Kidney tubule cell (primary cell): ENCODE data around the gene ZEB2.
A peak's percentile ranks its signal among the peaks of the same experiment; 100 is the strongest.

ENCODE experiments used
- DNase-seq: peaks from one replicate; pipeline ENCODE4 v3.0.0-alpha.2; 2018; ENCODE audit warnings: low spot score

Gene ZEB2

DNA sequence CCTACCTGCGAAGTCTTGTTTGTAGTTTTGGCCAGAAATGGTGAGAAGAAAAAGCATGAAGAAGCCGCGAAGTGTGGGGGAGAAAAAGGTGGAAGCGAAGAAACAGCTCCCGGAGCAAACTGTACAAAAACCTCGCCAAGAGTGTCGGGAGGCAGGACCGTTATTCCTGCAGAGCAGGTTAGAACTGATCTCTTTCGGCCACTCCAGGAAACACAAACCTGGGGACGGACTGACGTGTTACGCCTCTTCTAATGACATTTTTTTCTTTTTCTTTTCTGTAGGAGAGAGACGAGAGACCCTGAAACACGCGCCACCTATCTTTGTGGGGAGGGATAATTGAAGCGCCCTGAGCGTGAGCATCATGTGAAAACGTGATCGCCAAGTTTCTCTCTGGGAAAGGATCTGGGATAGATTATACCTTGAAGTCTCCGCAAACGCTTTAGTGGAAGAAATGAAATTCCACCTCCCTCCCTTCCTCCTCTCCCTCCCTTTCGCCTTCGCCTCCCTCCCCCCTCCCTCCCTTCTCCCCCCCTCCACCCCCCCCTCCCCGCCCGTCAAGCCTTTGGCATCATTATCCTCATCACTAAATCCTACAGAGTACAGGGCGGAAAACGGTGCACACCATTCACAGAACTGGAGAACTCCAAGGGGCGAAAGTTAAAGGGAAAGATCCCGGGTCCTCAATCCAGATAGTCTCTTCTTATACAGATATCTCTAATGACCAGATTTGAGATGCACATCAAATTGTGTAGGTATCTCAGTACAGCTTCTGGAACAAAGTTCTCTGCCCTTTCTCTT, at the start of gene ZEB2:
Gene ZEB2, minus strand, starts transcription at position 186 of the 798 bp plus-strand sequence. CDS start 2,769 bp downstream, outside the sequence.
- DNase-seq: peak; percentile 67

DNA sequence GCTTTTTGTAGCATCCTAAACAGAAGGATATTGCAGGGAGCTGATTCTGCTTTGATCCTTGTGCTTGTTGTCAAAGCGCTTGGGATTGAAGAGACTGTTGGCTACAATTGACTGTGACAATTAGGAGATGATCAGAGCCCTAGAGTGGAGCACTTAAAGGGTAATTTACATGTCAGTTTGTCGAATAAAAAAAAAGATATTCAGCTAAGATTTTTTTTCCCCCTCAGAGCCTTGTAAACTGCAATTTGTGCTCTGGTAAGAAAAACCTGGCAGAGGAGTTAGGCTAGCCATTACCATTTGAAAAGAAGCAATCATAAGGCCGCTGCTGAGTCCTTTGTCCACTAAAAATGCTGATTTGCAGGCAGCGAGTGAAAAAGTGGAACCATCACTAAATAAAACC, 47.8 kb upstream of the ZEB2 start:
- DNase-seq: no peak

DNA sequence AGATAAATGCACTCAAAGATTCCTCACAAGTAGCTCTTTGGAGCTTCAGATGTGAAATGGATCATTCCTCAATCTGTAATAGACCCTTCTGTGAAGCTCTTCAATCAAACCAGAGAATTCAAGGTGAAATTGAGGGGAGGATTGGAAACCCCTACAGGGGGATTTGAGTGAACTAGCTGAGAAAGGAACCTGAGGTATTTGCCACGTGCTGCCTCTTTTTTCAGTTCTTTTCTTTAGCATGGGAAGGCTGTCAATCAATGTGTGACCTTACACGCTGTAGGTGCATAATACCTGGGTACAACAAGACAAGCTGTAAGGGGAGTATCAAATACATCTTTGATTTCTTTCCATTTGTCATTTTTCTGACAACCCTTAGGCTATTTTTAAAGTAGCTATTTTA, 46.5 kb upstream of the ZEB2 start:
- no peak for DNase-seq

GRCh38 chr2:144560251-144560650, 40.3 kb upstream of the ZEB2 start:
- DNase-seq: no peak

GRCh38 chr2:144559681-144560080, 39.8 kb upstream of the ZEB2 start:
- no peak for DNase-seq

DNA sequence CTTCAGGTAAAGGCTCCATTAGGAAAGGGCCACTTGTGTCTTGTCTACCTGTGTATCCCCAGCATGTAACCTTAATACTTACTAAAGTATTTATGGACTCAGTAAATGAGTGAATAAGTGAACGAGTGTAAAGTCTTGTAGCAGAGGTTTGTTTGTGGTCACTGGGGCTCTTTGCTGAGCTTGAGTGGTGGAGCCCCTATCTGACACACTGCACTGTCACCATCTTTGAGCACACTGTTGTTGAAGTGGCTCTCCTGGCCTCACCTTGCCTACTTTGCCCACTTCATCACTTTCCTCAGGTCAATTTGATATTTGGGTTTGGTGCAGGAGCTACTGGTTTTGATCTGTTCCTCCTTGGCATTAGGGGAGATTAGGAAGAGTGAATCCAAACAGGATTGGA, 39.3 kb upstream of the ZEB2 start:
- DNase-seq: no peak

GRCh38 chr2:144554492-144555210, 34.7 kb upstream of the ZEB2 start:
- no peak for DNase-seq

DNA sequence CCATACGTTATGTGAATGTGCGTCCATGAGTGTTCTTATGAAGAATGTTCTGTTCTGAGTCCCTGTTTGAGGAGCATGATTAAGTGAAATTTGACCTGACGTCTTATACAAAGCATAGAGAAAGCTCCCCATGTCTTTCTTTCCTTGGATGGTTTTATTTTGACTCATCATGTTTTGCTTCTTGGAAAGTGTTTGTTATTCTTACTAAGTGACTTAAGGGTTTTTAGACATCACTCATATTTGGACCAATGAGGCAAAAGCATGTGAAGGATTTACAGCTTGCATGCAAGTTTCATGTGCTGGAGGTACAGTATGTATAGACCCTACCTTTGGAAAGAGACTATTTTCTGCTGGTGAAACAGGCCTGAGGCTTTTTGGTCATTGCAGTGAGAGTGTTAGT, 33.5 kb upstream of the ZEB2 start:
- DNase-seq: peak; percentile 81

DNA sequence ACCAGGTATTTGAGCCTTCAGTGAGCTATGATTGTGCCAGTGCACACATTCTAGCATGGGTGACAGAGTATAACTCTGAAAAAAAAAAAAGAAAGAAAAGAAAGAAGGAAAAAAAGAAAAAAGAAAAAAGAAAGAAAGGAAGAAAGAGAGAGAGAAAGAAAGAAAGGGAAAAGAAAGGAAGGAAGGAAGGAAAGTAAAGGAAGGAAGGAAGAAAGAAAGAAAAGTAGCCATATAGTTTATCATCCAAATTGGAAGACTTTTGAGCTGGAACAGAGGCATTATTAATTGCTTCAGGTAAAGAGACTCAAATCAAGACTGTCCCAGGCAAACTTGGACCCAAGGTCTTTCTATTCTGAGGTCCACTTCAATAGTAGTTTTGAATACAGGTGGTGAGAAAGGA, 32.9 kb upstream of the ZEB2 start:
- no peak for DNase-seq

- DNase-seq: peak; percentile 75
Measured at GRCh38 chr2:144550911-144551310, 31.0 kb upstream of the ZEB2 start.

- no peak for DNase-seq
Measured at GRCh38 chr2:144550084-144550483, 30.2 kb upstream of the ZEB2 start.

DNA sequence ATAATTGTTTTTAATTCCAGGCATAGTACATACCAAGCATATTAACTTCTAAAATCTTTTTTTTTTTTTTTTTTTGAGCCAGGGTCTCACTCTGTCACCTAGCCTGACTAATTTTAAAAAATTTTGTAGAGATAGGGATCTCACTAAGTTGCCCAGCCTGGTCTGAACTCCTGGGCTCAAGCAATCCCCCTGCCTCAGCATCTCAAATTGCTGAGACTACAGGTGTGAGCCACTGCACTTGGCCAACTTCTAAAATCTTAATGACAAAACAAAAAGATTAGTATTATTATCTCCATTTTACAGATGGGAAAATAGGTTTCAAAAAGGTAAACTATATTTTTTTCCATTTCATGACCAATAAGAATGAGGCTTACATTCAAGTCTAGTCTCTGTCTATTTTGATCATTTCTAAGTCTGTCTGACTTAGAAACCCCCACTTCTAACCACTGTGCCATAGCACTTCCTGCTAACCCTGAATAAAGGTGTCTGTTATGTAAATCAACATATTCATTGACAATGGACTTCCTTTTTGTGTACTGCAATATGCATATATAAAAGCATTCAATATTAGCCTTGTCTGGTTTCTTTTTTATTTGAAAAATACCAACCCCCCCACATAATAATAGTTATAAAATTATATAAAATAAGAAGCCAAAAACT, 28.7 kb upstream of the ZEB2 start:
- DNase-seq: no peak

GRCh38 chr2:144548088-144548487, 28.2 kb upstream of the ZEB2 start:
- DNase-seq: no peak

DNA sequence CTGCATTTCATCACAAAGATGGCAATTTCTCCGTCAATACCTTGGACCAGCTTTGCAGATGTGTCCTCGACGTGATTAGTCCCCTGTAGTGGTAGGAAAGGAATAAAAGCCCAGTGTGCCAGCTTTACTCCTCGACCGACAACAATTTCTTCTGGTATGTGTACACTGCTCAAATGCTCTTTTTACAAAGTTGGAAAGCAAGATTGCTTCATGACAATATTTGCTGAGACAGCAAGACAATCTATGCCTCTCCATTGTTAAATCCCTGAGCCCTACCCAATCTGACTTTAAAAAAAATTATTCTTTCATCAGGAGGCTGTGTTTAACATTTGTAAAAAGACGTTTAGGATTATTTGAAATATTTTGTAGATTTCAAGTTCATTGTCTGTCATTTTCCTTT, 27.6 kb upstream of the ZEB2 start:
- no peak for DNase-seq

- no peak for DNase-seq
Measured at GRCh38 chr2:144546933-144547332, 27.0 kb upstream of the ZEB2 start.

GRCh38 chr2:144545787-144546186, 25.9 kb upstream of the ZEB2 start:
- DNase-seq: no peak

DNA sequence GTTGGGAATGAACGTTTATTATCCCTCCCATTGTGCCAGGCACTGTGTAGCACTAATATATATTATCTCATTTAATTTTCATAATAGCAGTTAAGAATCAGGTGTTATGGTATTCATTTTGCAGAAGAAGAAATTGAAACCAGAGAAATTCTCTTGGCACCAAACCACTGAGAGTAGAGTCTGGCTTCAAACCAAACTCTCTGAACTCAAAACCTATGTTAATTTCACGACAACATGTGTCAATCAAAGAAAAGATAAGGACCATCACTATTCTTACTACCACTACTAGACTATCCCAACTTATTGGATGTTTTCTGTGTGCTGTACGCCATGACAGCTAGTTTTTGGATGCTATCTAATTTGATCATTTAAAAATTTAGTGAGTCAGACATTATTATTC, 24.1 kb upstream of the ZEB2 start:
- no peak for DNase-seq

- DNase-seq: peak; percentile 40
Measured at GRCh38 chr2:144541396-144541795, 21.5 kb upstream of the ZEB2 start.

DNA sequence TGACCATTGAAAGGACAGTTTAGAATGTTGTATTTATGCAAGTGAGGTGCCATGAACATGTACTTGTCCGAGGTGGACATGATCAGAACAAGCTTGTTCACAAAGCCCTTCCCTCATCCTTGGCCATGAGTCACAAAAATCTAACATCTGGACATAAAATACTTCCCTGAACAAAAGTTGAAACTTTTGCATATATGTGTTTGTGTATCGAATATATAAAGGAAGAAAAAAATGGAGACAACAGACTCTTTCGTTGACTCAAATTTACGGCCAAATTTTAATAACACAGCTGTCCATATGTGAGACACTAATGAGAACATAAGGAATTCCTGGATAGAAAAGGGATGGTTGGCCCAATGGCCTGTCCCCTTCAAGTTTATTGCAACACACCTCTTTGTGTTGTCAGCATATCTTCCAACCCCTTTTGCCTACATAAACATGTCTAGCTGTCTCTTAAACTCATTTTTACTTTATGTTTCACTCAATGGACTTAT, 19.4 kb upstream of the ZEB2 start:
- no peak for DNase-seq

- DNase-seq: no peak
Measured at GRCh38 chr2:144535300-144535699, 15.4 kb upstream of the ZEB2 start.

GRCh38 chr2:144533221-144533620, 13.3 kb upstream of the ZEB2 start:
- DNase-seq: no peak

GRCh38 chr2:144530596-144530995, 10.7 kb upstream of the ZEB2 start:
- no peak for DNase-seq

GRCh38 chr2:144529841-144530240, 9.9 kb upstream of the ZEB2 start:
- DNase-seq: no peak
